Activated CD8-positive, alpha-beta memory T cell treated with anti-CD3 and anti-CD28 coated beads, Interleukin-2, amount 50 U/mL, for 4 hours (primary cell): ENCODE results near the gene MIDN.
"Not testable (repeated sequence)": the region's sequence is repeated elsewhere in the genome, so short reads cannot be mapped to it uniquely, and the experiment has no call there.

ENCODE experiments used
- DNase-seq: peaks from one replicate; pipeline ENCODE4 v3.0.0-alpha.2; 2020

The MIDN gene

DNA sequence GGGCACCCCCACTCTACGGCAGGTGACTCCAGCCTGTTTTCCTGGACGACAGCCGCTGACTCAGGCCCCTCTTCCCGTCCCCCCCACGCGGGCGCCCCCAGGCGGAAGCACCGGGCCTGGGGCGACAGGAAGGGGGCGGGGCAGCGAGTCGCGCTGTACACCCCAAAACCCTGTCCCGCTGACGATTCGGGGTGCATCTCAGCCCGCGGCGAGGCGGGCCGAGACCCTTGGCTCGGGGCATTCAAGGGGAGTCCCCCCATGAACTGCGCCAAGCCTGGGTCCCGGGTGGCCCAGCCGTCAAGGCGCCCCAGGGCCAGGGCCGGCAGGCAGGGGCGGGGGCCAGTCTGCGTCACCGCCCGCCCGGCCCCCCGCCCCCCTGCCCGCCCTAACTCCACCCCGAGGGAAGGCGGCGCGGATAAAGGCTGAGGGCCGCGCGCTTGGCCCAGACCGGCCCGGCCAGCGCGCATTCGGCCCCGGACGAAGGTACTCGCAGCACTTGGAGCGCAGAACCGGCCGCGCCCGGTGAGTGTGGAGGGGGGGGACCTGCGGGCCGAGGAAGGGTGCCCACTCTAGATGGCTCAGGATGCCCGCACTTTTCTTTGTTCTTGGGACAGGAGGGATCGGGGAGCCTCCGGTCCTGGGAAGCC lies at the start of gene MIDN:
Gene MIDN (plus strand): TSS at position 445 of the 647 bp plus-strand sequence. CDS start 1,714 bp downstream, outside the sequence.
- DNase-seq = peak; percentile 73

DNA sequence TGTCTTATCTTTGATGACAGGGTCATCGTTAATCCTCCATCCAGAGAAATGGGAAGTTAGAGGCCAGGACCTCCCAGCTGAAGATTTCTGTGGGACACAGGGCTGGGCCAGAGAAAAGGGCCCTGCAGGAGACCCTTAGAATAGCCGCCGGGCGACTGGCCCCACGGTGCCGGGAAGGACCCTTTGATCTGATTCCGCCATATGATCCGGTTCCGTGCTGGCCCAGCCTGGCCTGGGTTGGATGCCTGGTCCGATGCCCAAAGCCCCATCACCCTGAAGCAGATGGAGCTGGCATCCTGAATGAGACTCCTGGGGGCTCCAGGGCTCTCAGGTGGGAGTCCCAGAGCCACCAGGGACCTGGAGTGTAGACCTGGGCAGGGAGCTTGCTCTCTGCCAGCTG lies 48.9 kb upstream of the MIDN start:
- no peak for DNase-seq

DNA sequence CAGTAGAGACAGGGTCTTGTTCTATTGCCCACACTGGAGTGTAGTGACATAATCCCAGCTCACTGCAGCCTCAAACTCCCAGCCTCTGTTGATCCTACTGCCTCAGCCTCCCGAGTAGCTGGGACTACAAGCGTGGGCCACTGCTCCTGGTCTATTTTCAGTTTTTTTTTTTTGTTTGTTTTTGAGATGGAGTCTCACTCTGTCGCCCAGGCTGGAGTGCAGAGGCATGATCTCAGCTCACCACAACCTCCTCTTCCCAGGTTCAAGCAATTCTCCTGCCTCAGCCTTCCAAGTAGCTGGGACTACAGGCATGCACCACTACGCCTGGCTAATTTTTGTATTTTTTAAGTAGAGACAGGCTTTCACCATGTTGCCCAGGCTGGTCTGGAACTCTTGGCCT lies 47.8 kb upstream of the MIDN start:
- not testable (repeated sequence) for DNase-seq

DNA sequence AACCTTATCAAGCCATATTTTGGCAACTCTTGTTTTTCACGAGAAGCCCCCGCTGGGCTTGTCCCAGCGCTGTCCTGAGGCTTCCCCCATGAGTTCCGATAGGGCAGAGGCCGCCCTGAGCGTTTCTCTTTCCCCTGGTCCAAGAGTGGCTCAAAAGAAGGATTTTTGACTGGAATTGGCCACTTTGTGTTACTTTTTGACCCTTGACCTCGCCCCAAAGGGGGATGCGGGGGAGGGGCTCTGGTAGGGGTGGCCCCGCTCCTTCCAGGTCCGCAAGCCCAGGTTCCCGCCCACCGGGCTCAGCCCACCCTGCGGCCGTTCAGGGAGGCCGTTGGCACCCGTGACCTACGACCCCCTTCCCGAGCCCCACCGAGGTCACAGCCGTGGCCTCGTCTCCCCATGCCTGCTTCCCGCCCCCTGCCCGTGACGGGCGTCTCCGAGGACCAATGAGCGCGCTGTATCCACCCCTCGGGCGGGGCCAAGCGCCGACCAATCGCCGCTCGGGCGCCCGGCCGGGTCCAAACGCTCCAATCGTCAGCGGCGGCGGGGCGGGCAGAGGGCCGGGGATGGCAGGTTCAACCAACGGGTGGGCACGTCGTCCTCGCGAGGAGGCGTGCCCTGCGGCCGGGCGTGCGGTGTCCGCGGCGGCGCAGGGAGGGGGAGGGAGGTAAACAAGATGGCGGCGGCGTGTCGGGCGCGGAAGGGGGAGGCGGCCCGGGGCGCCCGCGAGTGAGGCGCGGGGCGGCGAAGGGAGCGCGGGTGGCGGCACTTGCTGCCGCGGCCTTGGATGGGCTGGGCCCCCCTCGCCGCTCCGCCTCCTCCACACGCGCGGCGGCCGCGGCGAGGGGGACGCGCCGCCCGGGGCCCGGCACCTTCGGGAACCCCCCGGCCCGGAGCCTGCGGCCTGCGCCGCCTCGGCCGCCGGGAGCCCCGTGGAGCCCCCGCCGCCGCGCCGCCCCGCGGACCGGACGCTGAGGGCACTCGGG lies 43.0 kb upstream of the MIDN start, which contains the start of gene STK11:
Gene STK11 (plus strand): TSS at position 665 of the 986 bp plus-strand sequence. CDS start 1,136 bp downstream, outside the sequence.
- DNase-seq = peak; percentile 99

DNA sequence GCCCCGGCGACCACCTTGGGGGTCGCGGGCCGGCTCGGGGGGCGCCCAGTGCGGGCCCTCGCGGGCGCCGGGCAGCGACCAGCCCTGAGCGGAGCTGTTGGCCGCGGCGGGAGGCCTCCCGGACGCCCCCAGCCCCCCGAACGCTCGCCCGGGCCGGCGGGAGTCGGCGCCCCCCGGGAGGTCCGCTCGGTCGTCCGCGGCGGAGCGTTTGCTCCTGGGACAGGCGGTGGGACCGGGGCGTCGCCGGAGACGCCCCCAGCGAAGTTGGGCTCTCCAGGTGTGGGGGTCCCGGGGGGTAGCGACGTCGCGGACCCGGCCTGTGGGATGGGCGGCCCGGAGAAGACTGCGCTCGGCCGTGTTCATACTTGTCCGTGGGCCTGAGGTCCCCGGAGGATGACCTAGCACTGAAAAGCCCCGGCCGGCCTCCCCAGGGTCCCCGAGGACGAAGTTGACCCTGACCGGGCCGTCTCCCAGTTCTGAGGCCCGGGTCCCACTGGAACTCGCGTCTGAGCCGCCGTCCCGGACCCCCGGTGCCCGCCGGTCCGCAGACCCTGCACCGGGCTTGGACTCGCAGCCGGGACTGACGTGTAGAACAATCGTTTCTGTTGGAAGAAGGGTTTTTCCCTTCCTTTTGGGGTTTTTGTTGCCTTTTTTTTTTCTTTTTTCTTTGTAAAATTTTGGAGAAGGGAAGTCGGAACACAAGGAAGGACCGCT lies 42.1 kb upstream of the MIDN start:
- DNase-seq = no peak

DNA sequence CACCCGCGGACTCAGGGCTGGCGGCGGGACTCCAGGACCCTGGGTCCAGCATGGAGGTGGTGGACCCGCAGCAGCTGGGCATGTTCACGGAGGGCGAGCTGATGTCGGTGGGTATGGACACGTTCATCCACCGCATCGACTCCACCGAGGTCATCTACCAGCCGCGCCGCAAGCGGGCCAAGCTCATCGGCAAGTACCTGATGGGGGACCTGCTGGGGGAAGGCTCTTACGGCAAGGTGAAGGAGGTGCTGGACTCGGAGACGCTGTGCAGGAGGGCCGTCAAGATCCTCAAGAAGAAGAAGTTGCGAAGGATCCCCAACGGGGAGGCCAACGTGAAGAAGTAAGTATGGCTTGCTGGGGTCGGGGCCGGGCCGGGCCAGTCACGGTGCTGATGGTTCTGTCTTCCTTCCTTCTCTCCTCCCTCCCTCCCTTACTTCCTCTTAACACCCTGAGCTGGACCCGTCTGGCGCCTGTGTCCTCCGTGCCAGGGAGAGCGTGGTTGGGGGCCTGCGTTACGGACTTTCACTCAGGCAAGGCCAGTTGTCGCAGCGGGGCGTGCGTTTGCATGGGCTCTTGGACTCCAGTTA lies 41.4 kb upstream of the MIDN start:
- DNase-seq = no peak

DNA sequence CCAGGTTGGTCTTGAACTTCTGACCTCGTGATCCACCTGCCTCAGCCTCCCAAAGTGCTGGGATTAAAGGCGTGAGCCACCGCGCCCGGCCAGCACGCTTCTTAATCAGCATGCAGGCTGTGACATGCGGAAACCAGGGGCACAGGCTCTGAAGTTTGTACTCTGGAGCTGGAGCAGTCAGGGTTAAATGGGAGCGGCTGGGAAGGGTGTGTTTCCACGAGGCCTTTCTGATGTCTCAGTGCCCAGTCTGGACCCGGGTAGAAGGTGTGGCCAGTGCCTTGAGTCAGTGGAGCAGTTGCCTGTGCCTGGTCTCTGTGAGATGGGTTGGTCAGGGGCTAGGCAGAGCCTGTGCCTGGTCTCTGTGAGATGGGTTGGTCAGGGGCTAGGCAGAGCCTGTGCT lies 39.6 kb upstream of the MIDN start:
- DNase-seq = not testable (repeated sequence)

DNA sequence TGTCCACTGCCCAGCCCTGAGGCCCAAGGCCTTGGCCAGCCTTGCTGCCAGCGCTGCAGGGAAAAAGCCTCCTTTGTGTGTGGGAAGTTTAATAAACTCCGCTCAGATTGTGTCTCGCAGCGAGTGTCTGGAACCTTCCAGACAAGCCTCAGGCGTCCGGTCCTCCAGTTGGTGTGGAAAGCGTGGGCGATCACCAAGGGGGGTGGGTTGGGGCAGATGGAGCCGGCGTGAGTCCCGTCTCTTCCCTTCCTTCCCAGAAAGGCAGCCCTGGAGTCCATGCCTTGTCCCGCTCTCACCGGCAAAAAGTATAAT lies 38.2 kb upstream of the MIDN start:
- no peak for DNase-seq

DNA sequence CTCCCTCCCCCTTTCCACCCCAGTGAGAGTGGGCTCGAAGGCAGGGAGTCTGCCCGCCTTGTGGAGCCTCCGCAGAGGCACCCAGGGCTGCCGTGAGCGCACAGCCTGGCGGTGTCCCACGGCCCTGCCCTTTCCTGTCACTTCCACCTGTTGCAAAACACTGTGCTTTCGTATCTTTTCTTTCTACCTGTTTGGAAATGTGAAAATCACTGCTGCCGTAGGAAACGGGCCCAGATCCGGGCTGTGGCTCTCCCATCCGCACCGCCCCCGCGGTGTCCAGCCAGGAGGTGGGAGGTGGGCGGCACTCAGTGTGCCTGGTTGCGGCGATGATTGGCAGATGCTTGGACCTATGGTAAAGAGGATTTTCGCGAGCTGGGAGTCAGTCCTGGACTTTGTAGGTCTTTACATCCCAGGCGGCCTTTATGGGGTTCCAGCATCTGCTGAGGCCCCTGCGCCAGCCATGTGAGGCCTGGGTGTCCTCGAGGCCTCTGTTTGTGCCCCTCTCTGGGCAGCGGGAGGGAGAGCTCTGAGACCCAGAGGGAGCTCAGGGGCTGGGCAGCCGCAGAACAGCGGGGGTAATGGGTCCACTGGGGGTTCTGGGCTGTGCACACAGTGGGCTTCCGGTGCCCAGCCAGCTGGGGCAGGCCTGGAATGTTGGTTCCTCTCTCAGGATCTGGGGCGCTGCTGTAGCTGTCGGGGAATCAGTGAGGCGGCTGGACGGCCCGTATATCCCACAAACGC lies 36.7 kb upstream of the MIDN start:
- DNase-seq = no peak

DNA sequence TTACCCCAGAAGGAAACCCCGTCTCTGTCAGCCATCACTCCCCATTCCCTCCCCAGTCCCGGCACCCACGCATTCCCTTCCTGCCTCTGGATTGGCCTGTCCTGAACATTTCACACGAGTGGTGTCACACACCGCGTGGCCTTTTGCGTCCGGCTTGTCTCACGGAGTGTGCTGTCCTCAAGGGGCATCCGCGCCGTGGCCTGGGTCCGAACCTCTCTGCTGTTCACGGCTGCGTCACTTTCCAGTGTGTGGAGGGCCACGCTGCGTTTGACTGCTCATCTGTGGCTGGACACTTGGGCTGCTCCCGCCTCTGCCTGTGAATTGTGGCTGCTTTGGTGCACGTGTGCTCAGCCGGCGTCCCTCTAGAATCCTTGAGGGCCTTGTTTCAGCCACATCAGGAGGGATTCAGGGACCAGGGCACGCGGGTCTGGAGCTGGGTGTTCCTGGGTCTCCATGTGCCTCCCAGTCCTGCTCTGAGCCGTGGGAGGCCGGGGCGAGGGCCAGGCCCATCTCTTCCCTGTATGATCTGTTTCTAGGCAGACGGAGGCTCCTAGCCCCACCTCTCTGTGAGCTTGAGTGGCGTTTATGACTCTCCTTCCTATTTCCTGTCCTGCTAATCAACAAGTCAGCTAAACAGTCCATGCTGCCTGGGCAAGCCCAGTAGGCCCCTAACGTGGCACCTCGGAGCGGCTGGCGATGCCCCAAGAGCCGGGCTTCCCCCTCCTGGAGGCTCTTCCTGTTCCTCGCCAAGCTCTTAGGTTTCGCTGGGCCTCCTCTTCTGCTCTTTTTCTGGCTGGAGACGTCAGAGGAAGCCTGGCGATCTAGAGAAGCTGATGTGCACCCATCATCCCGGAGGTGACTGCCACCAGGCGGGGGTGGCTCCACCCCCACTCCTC lies 34.7 kb upstream of the MIDN start:
- DNase-seq = no peak

DNA sequence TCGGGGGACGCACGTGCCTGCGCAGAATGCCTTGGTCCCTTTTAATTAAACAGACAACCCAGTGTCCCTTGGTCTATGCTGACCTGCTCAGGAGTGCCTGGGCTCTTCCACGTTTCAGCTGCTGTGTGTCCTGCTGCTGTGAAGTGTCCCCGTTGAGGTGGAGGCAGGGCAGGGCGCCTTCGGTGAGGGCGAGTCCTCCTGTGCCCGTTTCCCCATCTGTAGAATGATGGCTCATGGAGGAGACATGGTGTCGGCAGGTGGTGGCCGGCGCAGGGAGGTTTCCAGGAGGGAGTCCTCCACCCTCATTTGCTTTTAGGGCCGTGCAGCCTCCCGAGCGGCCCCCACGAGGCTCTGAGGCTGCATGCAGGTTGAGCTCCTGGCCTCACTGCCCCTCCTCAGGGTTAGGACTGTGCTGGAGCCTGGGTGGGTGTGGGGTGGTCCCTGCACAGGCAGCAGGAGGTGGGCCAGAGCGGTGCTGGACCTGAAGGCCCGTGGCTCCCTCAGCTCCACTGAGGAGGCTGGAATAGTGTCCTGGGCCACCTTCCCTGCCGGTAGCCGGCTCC lies 34.0 kb upstream of the MIDN start:
- no peak for DNase-seq

DNA sequence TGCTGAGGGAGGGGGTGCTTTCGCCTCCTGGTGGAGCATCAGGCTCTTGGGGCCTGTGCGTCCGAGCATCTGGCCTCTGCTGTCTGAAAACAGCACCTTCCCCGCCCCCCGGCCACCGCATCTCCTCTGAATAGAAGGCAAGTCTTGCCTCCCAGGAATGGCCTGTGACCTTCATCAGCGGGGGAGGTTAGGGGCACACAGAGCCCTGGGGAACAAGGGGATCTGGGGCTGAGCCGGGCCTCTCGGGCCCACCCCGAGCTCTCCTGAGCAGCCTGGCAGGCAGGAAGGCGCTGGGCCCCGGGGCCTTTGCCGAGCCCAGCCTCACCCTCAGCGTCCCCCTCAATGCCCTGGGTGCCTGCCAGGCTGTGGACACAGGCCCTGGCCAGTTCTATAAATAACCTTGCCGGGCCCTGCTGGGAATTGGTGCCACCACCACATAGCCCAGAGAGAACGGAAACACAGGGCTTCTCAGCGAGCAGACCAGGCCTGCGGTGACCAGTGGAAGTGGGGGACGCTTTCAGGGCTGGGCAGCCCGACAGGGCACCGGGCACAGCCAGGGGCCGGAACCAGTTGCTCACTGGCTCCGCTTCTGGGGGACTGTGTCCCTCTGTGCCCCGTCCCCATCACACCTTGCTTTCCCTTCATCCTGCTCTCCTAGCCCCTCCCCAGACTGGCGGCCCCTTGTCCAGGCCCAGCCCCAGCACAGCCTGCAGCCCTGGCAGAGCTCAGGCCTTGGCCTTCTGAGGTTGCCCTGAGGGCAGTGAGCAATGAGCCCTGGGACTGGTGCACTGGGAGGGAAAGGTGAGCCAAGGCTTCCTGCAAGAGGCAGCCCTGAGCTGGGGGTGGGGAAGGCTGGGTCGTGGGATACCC lies 33.3 kb upstream of the MIDN start:
- DNase-seq = no peak

DNA sequence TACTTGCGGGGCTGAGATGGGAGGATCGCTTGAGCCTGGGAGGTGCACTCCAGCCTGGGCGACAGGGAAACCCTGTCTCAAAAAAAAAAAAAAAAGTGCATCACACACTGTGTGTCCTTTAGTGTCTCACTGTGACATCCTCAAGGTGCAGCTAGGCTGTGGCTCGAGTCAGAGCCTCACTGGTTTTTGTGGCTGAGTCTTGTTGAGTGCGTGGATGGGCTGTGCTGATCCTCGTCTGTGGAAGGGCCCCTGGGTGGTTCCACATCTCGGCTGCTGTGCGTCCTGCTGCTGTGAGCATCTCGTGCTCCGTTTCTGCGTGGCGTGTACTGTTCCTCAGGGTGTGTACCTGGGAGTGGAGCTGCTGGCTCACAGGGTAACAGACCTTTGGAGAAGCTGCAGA lies 31.6 kb upstream of the MIDN start:
- no peak for DNase-seq

DNA sequence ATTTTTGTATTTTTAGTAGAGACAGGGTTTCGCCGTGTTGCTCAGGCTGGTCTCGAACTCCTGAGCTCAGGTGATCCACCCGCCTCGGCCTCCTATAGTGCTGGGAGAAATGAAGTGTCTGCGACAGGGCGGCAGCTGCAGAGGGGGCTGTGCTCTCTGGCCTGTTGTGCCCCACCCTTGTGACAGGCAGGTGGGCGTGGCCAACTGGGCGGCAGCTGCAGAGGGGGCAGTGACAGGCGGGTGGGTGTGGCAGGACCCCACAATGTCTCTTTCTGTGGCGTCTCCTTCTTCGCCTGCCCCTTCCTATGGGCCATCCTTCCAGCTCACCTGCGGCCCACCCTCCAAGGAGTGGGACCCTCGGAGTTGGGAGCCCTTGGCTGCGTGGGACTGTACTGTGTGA lies 31.0 kb upstream of the MIDN start:
- DNase-seq = no peak

DNA sequence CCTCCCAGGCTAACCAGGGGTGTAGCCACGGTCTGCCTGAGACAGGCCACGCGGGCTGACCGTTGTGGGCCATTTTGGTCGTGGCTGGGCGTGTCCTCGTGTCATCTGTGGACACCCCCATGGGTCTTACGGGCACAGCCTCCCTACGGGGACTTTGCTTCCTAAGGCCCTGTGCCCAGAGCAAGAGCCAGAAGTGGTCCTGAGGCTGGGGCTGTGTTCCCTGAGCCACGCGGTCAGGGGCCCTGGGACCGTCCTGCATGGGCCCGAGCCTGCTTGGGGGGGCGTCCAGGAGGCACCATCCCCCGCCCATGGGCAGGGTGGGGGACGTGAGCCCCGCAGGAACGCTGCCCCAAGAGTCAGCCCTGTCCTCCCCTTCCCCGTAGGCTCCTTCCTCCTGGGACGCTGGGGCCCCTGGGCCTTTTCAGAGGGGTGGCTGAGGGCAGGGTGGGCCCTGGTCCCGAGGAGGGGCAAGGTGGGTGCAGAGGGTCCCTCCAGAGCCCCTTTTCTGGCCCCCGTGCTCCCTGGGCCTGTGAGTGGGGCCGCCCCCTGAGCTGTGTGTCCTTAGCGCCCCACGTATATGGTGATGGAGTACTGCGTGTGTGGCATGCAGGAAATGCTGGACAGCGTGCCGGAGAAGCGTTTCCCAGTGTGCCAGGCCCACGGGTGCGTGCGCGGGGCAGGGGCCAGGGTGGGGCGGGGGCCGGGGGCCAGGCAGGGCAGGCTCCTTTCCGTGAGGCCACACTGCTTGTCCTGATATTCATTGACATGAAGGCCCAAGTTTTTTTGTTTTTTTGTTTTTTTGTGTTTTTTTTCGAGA lies 29.4 kb upstream of the MIDN start:
- DNase-seq = no peak

DNA sequence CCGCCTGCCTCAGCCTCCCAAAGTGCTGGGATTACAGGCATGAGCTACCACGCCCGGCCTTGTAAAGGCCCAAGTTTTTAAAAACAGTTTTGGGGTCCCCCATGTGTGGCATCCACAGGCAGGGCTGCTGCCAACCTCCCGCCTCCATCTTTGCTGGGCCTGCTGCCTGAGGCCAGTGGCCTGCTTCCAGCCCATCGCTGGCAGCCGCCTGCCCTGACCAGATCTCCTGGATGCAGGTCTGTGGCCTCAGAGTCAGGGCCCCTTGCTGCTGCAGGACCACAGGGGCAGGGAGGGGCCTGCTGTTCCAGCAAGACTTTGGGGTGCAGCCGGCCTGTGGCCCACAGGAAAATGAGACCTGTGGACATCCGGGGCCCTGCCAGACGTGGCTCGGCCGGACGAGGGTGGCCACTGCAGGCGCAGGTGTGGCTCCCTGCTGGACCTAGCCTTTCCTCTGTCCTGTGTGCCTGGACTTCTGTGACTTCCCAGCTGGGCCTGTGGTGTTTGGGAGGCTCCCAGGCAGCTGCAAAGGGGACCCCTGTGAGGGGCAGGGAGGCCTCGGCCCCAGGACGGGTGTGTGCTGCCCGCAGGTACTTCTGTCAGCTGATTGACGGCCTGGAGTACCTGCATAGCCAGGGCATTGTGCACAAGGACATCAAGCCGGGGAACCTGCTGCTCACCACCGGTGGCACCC lies 28.5 kb upstream of the MIDN start:
- DNase-seq = no peak

DNA sequence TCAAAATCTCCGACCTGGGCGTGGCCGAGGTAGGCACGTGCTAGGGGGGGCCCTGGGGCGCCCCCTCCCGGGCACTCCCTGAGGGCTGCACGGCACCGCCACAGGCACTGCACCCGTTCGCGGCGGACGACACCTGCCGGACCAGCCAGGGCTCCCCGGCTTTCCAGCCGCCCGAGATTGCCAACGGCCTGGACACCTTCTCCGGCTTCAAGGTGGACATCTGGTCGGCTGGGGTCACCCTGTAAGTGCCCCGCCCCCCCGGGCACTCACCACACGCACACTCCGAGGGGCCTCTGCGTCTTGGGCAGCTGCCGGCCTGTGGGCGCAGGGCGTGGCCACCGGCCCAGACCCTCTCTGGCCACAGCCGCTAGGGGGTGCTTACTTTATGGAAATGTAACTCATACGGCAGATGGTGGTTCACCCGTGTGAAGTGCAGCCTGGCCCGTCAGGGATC lies 27.9 kb upstream of the MIDN start:
- no peak for DNase-seq
